HepG2 (cell line): ENCODE measurements around the gene TRIM67. TPM values are rescaled to one million over a fixed set of nuclear protein-coding genes. Genes with fewer than 3 reads are reported as not detected.
A peak's percentile ranks its signal among the peaks of the same experiment; 100 is the strongest.

Experiments
- ASH2L ChIP-seq: fragments of 300-600, 200-600 bp; sonication (generic); IDR thresholded peaks from 2 replicates; pipeline ENCODE4 v1.7.0; 2017; ENCODE audit warnings: low read depth, mild to moderate bottlenecking, moderate library complexity, mixed read lengths, low read length; ENCODE audit not compliant: insufficient read length
- ELF3 ChIP-seq: IDR thresholded peaks from 2 replicates; pipeline ENCODE4 v1.6.1; 2016; ENCODE audit warnings: missing genetic modification reagents, missing compliant biosample characterization
- FOXJ3 ChIP-seq: sonication (generic); formaldehyde crosslinking; IDR thresholded peaks from 2 replicates; pipeline ENCODE4 v1.4.0; 2020; ENCODE audit warnings: missing genetic modification reagents, mild to moderate bottlenecking, borderline replicate concordance
- FOXO1 ChIP-seq: sonication (generic); formaldehyde crosslinking; IDR thresholded peaks from 2 replicates; pipeline ENCODE4 v1.4.0; 2020; ENCODE audit warnings: missing genetic modification reagents
- FOXP1 ChIP-seq, 2 experiments: fragments of 450-650 bp in 1 of 2; IDR thresholded peaks; 2 replicates each; pipeline ENCODE4 v1.6.1; 2017 to 2018; ENCODE audit warnings: antibody characterized with exemption in 1 of 2
- HDAC6 ChIP-seq: fragments of 200-600 bp; sonication (generic); IDR thresholded peaks from 2 replicates; pipeline ENCODE4 v1.7.0; 2017; ENCODE audit warnings: mild to moderate bottlenecking, antibody characterized with exemption, low read length, low read depth
- HNRNPL ChIP-seq: fragments of 200-400 bp; formaldehyde crosslinking; IDR thresholded peaks from 2 replicates; pipeline ENCODE4 v1.6.1; 2017; ENCODE audit warnings: mild to moderate bottlenecking, low read depth, low read length
- MAFF ChIP-seq: IDR thresholded peaks from 2 replicates; pipeline ENCODE4 v1.6.1; 2011; ENCODE audit warnings: low read depth, low read length, improper control_type of control experiment
- PHF5A ChIP-seq: IDR thresholded peaks from one replicate; pipeline ENCODE4 v1.6.1; 2018; ENCODE audit warnings: low read depth, missing genetic modification reagents; ENCODE audit not compliant: unreplicated experiment
- RELA ChIP-seq: sonication (generic); formaldehyde crosslinking; IDR thresholded peaks from 2 replicates; pipeline ENCODE4 v1.4.0; 2020; ENCODE audit warnings: missing genetic modification reagents
- RNF2 ChIP-seq: fragments of 450-650 bp; conservative IDR thresholded peaks from 2 replicates; pipeline ENCODE4 v1.6.1; 2016; ENCODE audit warnings: low read depth
- RXRA ChIP-seq: sonication (generic); formaldehyde crosslinking; IDR thresholded peaks from 2 replicates; pipeline ENCODE4 v1.5.1; 2020; ENCODE audit warnings: missing genetic modification reagents
- SP2 ChIP-seq: sonication (generic); formaldehyde crosslinking; IDR thresholded peaks from 2 replicates; pipeline ENCODE4 v1.5.1; 2020; ENCODE audit warnings: mild to moderate bottlenecking, missing genetic modification reagents
- TFDP2 ChIP-seq: sonication (generic); formaldehyde crosslinking; IDR thresholded peaks from 2 replicates; pipeline ENCODE4 v1.4.0; 2020; ENCODE audit warnings: missing genetic modification reagents
- USF2 ChIP-seq, 2 experiments: sonication (generic) in 1 of 2; formaldehyde crosslinking in 1 of 2; IDR thresholded peaks; 2 replicates each; pipeline versions ENCODE4 v1.5.1 to v1.6.1; 2011 to 2020; ENCODE audit warnings: borderline replicate concordance in 1 of 2, low read depth in 1 of 2, low read length in 1 of 2, mild to moderate bottlenecking in 1 of 2, missing genetic modification reagents in 1 of 2, moderate library complexity in 1 of 2
- ZEB1 ChIP-seq: IDR thresholded peaks from 2 replicates; pipeline ENCODE4 v1.6.1; 2012; ENCODE audit warnings: mild to moderate bottlenecking, low read depth, inconsistent platforms; ENCODE audit not compliant: insufficient replicate concordance
- ZFP62 ChIP-seq: sonication (generic); formaldehyde crosslinking; IDR thresholded peaks from 2 replicates; pipeline ENCODE4 v1.4.0; 2020; ENCODE audit warnings: missing genetic modification reagents
- ZNF773 ChIP-seq: sonication (generic); formaldehyde crosslinking; IDR thresholded peaks from 2 replicates; pipeline ENCODE4 v1.4.0; 2020; ENCODE audit warnings: missing genetic modification reagents, borderline replicate concordance
- ZNF792 ChIP-seq: IDR thresholded peaks from 2 replicates; pipeline ENCODE4 v1.6.1; 2016
- ZSCAN30 ChIP-seq: sonication (generic); formaldehyde crosslinking; IDR thresholded peaks from 2 replicates; pipeline ENCODE4 v1.5.0; 2020; ENCODE audit warnings: mild to moderate bottlenecking, missing genetic modification reagents
- polyA plus RNA-seq, 8 experiments: library from polyadenylated mRNA; depleted of rRNA in 3 of 8; stranded (reverse) in 7 of 8; unstranded in 1 of 8; fragments of >200 nt; fragmentation: Illumina TruSeq in 4 of 8; extraction: Trizol in 4 of 8; gene quantifications; 2 replicates each; pipeline versions ENCODE4 v1.2.1 to v1.2.3, GENCODE V29; 2011 to 2016; ENCODE audit warnings: low read depth in 4 of 8, missing spikeins in 1 of 8, mixed read lengths in 1 of 8; ENCODE audit not compliant: insufficient read depth in 1 of 8
- total RNA-seq, 5 experiments: library from RNA; depleted of rRNA; stranded (reverse); fragments of >200 nt; fragmentation: Illumina TruSeq; extraction: Trizol; gene quantifications; 2 replicates each; pipeline ENCODE4 v1.2.3, GENCODE V29; 2016; ENCODE audit warnings: low read depth in 1 of 5
- TF ChIP-seq, protein P1 (sequence below): sonication (generic); formaldehyde crosslinking; IDR thresholded peaks from 2 replicates; pipeline ENCODE4 v1.4.0; 2020; ENCODE audit warnings: missing genetic modification reagents
- TF ChIP-seq, protein P2 (sequence below): sonication (generic); formaldehyde crosslinking; IDR thresholded peaks from 2 replicates; pipeline ENCODE4 v1.5.1; 2020; ENCODE audit warnings: missing genetic modification reagents, mild to moderate bottlenecking, borderline replicate concordance
- TF ChIP-seq, protein P3 (sequence below): sonication (generic); formaldehyde crosslinking; IDR thresholded peaks from 2 replicates; pipeline ENCODE4 v1.5.1; 2020; ENCODE audit warnings: missing genetic modification reagents, mild to moderate bottlenecking, borderline replicate concordance
- TF ChIP-seq, protein P4 (sequence below): sonication (generic); formaldehyde crosslinking; IDR thresholded peaks from 2 replicates; pipeline ENCODE4 v1.4.0; 2020; ENCODE audit warnings: mild to moderate bottlenecking, missing genetic modification reagents

TRIM67 gene
- total and polyA plus RNA-seq, 2 of the 13 experiments (the other 11 are each of a cell fraction or from before 2014, with no cell fraction given) = not detected

- TF ChIP-seq RELA (no peak), RXRA (no peak), RNF2 (no peak), PHF5A (CRISPR knock-in tag) (no peak), HNRNPL (no peak), ZSCAN30 (CRISPR knock-in tag) (no peak), ZNF792 (CRISPR knock-in tag) (no peak), ZFP62 (CRISPR knock-in tag) (no peak), FOXO1 (no peak; the same call in 1 of the 2 replicates), TFDP2 (CRISPR knock-in tag) (no peak), ZNF773 (CRISPR knock-in tag) (no peak), ASH2L (peak; percentile 58), FOXJ3 (peak; percentile 29; the same call in 1 of the 2 replicates), FOXP1 (IDR thresholded peaks at IDR 0.05) (peak; percentile 46; the same call in 1 of the 2 replicates), FOXP1 (CRISPR knock-in tag; IDR thresholded peaks at IDR 0.05) (peak; percentile 87), HDAC6 (no peak), ZEB1 (peak; percentile 36), ELF3 (CRISPR knock-in tag) (peak; percentile 82; the same call in 1 of the 2 replicates), USF2 (IDR thresholded peaks at IDR 0.05; ENCODE audit: low read depth, low read length) (no peak), USF2 (CRISPR knock-in tag; IDR thresholded peaks at IDR 0.05; ENCODE audit: borderline replicate concordance) (no peak), MAFF (no peak), SP2 (CRISPR knock-in tag) (no peak)
- TF ChIP-seq, protein P1, sequence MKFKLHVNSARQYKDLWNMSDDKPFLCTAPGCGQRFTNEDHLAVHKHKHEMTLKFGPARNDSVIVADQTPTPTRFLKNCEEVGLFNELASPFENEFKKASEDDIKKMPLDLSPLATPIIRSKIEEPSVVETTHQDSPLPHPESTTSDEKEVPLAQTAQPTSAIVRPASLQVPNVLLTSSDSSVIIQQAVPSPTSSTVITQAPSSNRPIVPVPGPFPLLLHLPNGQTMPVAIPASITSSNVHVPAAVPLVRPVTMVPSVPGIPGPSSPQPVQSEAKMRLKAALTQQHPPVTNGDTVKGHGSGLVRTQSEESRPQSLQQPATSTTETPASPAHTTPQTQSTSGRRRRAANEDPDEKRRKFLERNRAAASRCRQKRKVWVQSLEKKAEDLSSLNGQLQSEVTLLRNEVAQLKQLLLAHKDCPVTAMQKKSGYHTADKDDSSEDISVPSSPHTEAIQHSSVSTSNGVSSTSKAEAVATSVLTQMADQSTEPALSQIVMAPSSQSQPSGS (CRISPR knock-in tag) = no peak
- TF ChIP-seq, protein P2, sequence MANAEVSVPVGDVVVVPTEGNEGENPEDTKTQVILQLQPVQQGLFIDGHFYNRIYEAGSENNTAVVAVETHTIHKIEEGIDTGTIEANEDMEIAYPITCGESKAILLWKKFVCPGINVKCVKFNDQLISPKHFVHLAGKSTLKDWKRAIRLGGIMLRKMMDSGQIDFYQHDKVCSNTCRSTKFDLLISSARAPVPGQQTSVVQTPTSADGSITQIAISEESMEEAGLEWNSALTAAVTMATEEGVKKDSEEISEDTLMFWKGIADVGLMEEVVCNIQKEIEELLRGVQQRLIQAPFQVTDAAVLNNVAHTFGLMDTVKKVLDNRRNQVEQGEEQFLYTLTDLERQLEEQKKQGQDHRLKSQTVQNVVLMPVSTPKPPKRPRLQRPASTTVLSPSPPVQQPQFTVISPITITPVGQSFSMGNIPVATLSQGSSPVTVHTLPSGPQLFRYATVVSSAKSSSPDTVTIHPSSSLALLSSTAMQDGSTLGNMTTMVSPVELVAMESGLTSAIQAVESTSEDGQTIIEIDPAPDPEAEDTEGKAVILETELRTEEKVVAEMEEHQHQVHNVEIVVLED (CRISPR knock-in tag) = no peak
- TF ChIP-seq, protein P3, sequence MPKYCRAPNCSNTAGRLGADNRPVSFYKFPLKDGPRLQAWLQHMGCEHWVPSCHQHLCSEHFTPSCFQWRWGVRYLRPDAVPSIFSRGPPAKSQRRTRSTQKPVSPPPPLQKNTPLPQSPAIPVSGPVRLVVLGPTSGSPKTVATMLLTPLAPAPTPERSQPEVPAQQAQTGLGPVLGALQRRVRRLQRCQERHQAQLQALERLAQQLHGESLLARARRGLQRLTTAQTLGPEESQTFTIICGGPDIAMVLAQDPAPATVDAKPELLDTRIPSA (CRISPR knock-in tag) = no peak
- TF ChIP-seq, protein P4, sequence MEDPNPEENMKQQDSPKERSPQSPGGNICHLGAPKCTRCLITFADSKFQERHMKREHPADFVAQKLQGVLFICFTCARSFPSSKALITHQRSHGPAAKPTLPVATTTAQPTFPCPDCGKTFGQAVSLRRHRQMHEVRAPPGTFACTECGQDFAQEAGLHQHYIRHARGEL (CRISPR knock-in tag) = no peak
Measured at GRCh38 chr1:231236208-231236591, 74.3 kb downstream of the TRIM67 start (continued).
